LHCN-M2 (cell line): ENCODE data around the gene ZNF438. TPM values are rescaled to one million over a fixed set of nuclear protein-coding genes. Genes with fewer than 3 reads are reported as not detected.
"Not testable (repeated sequence)": the region's sequence is repeated elsewhere in the genome, so short reads cannot be mapped to it uniquely, and the experiment has no call there.

Source experiments
- DNase-seq: peaks from one replicate; pipeline ENCODE4 v3.0.0-alpha.2; 2012; ENCODE audit warnings: low read depth
- total RNA-seq: library from RNA; depleted of rRNA; stranded (reverse); fragments of >200 nt; gene quantifications from 2 replicates; pipeline ENCODE4 v1.2.3, GENCODE V29; 2014

Gene ZNF438
- total RNA-seq, 1 experiment from 2014 or later = 5.1 TPM

- no peak for DNase-seq
Measured at GRCh38 chr10:30940256-30940655, 91.4 kb downstream of the ZNF438 start.

- DNase-seq = no peak
Measured at GRCh38 chr10:30939643-30940251, 91.9 kb downstream of the ZNF438 start.

- DNase-seq = no peak
Measured at GRCh38 chr10:30935078-30935477, 96.6 kb downstream of the ZNF438 start.

GRCh38 chr10:30931094-30931493, 100.6 kb downstream of the ZNF438 start:
- DNase-seq = no peak

GRCh38 chr10:30929901-30930520, 101.7 kb downstream of the ZNF438 start:
- no peak for DNase-seq

GRCh38 chr10:30929311-30929729, 102.3 kb downstream of the ZNF438 start:
- not testable (repeated sequence) for DNase-seq

GRCh38 chr10:30928742-30929141, 102.9 kb downstream of the ZNF438 start:
- no peak for DNase-seq

GRCh38 chr10:30918651-30919050, 113.0 kb downstream of the ZNF438 start:
- no peak for DNase-seq

GRCh38 chr10:30917789-30918188, 113.9 kb downstream of the ZNF438 start:
- peak; percentile 14 for DNase-seq

- DNase-seq = no peak
Measured at GRCh38 chr10:30917067-30917466, 114.6 kb downstream of the ZNF438 start.

GRCh38 chr10:30915146-30915545, 116.5 kb downstream of the ZNF438 start:
- DNase-seq = no peak

- peak; percentile 38 for DNase-seq
Measured at GRCh38 chr10:30911303-30911863, 120.3 kb downstream of the ZNF438 start.

GRCh38 chr10:30903397-30904138, 128.1 kb downstream of the ZNF438 start:
- no peak for DNase-seq

- no peak for DNase-seq
Measured at GRCh38 chr10:30902621-30903396, 128.9 kb downstream of the ZNF438 start.

GRCh38 chr10:30901487-30901886, 130.2 kb downstream of the ZNF438 start:
- not testable (repeated sequence) for DNase-seq

GRCh38 chr10:30898964-30899363, 132.7 kb downstream of the ZNF438 start:
- no peak for DNase-seq

- no peak for DNase-seq
Measured at GRCh38 chr10:30897547-30897946, 134.1 kb downstream of the ZNF438 start.

GRCh38 chr10:30897048-30897447, 134.6 kb downstream of the ZNF438 start:
- no peak for DNase-seq

- DNase-seq = no peak
Measured at GRCh38 chr10:30894221-30894620, 137.4 kb downstream of the ZNF438 start.

GRCh38 chr10:30893208-30893607, 138.5 kb downstream of the ZNF438 start:
- no peak for DNase-seq

GRCh38 chr10:30887839-30888238, 143.8 kb downstream of the ZNF438 start:
- no peak for DNase-seq

GRCh38 chr10:30885423-30885822, 146.2 kb downstream of the ZNF438 start:
- DNase-seq = no peak
